H9 (cell line): ENCODE measurements around the gene CRIP2. TPM values are rescaled to one million over a fixed set of nuclear protein-coding genes. Genes with fewer than 3 reads are reported as not detected.

ENCODE experiments used
- DNase-seq: peaks from one replicate; pipeline ENCODE4 v3.0.0-alpha.2; 2017
- H2AFZ ChIP-seq: one replicate; pipeline ENCODE4 v1.6.1; 2013; ENCODE audit warnings: mild to moderate bottlenecking, low read length, control low read depth, moderate library complexity
- H2AK5ac ChIP-seq: 2 replicates; pipeline ENCODE4 v1.6.1; 2013; ENCODE audit warnings: low read length, control low read depth, mixed read lengths; ENCODE audit not compliant: insufficient read length
- H2BK120ac ChIP-seq: one replicate; pipeline ENCODE4 v1.6.1; 2013; ENCODE audit warnings: low read depth, mild to moderate bottlenecking, low read length, control low read depth, inconsistent platforms; ENCODE audit not compliant: poor library complexity, severe bottlenecking
- H2BK12ac ChIP-seq: 2 replicates; pipeline ENCODE4 v1.6.1; 2013; ENCODE audit warnings: low read length, control low read depth, mixed read lengths, low read depth; ENCODE audit not compliant: insufficient read length
- H2BK15ac ChIP-seq: 2 replicates; pipeline ENCODE4 v1.6.1; 2013; ENCODE audit warnings: low read depth, low read length, control low read depth
- H2BK20ac ChIP-seq: one replicate; pipeline ENCODE4 v1.6.1; 2013; ENCODE audit warnings: low read depth, mild to moderate bottlenecking, low read length, control low read depth, inconsistent platforms; ENCODE audit not compliant: poor library complexity, severe bottlenecking
- H2BK5ac ChIP-seq: 2 replicates; pipeline ENCODE4 v1.6.1; 2013; ENCODE audit warnings: low read length, control low read depth, mixed read lengths; ENCODE audit not compliant: insufficient read length
- H3K14ac ChIP-seq: 2 replicates; pipeline ENCODE4 v1.6.1; 2013; ENCODE audit warnings: low read length, control low read depth; ENCODE audit not compliant: insufficient read depth
- H3K18ac ChIP-seq: 2 replicates; pipeline ENCODE4 v1.6.1; 2013; ENCODE audit warnings: low read depth, mild to moderate bottlenecking, mixed read lengths, low read length, control low read depth; ENCODE audit not compliant: insufficient read length
- H3K23ac ChIP-seq: 2 replicates; pipeline ENCODE4 v1.6.1; 2013; ENCODE audit warnings: low read length, control low read depth, mixed read lengths, low read depth; ENCODE audit not compliant: insufficient read length
- H3K23me2 ChIP-seq: 2 replicates; pipeline ENCODE4 v1.6.1; 2013; ENCODE audit warnings: low read depth, mild to moderate bottlenecking, mixed read lengths, low read length, control low read depth; ENCODE audit not compliant: insufficient read length, poor library complexity, severe bottlenecking
- H3K27ac ChIP-seq: 2 replicates; pipeline ENCODE4 v1.5.1; 2013; ENCODE audit warnings: low read length, control low read depth, mixed read lengths, low read depth; ENCODE audit not compliant: insufficient read length
- H3K27me3 ChIP-seq: 2 replicates; pipeline ENCODE4 v1.6.1; 2013; ENCODE audit warnings: low read length, control low read depth, inconsistent platforms; ENCODE audit not compliant: insufficient read depth
- H3K4ac ChIP-seq: 2 replicates; pipeline ENCODE4 v1.6.1; 2013; ENCODE audit warnings: low read depth, mild to moderate bottlenecking, control low read depth, inconsistent platforms, low read length, moderate library complexity
- H3K4me1 ChIP-seq: 2 replicates; pipeline ENCODE4 v1.6.1; 2013; ENCODE audit warnings: low read length, control low read depth, inconsistent platforms; ENCODE audit not compliant: insufficient read depth
- H3K4me2 ChIP-seq: 2 replicates; pipeline ENCODE4 v1.6.1; 2013; ENCODE audit warnings: low read length, control low read depth, mixed read lengths; ENCODE audit not compliant: insufficient read length, insufficient read depth
- H3K56ac ChIP-seq: 2 replicates; pipeline ENCODE4 v1.6.1; 2013; ENCODE audit warnings: low read depth, mild to moderate bottlenecking, mixed read lengths, low read length, control low read depth; ENCODE audit not compliant: insufficient read length
- H3K79me1 ChIP-seq: 2 replicates; pipeline ENCODE4 v1.6.1; 2013; ENCODE audit warnings: low read depth, mild to moderate bottlenecking, moderate library complexity, low read length, control low read depth, inconsistent platforms; ENCODE audit not compliant: insufficient read depth, poor library complexity, severe bottlenecking
- H3K79me2 ChIP-seq: 2 replicates; pipeline ENCODE4 v1.6.1; 2013; ENCODE audit warnings: low read length, control low read depth, inconsistent platforms; ENCODE audit not compliant: insufficient read depth
- H3K9ac ChIP-seq: 2 replicates; pipeline ENCODE4 v1.6.1; 2013; ENCODE audit warnings: low read length, control low read depth, mixed read lengths; ENCODE audit not compliant: insufficient read length; ENCODE audit errors: extremely low read depth
- H3K9me3 ChIP-seq: one replicate; pipeline ENCODE4 v1.6.1; 2013; ENCODE audit warnings: low read depth, low read length, inconsistent platforms; ENCODE audit not compliant: control insufficient read depth
- H3T11ph ChIP-seq: one replicate; pipeline ENCODE4 v1.6.1; 2013; ENCODE audit warnings: mild to moderate bottlenecking, low read length, control low read depth, inconsistent platforms
- H4K20me1 ChIP-seq: one replicate; pipeline ENCODE4 v1.6.1; 2013; ENCODE audit not compliant: control insufficient read depth, insufficient read length, insufficient read depth
- H4K5ac ChIP-seq: 2 replicates; pipeline ENCODE4 v1.6.1; 2013; ENCODE audit warnings: low read depth, mild to moderate bottlenecking, mixed read lengths, low read length, control low read depth; ENCODE audit not compliant: insufficient read length
- H4K8ac ChIP-seq: replicated peaks from 2 replicates; pipeline ENCODE4 v1.6.1; 2013; ENCODE audit warnings: low read length, control low read depth, mixed read lengths, low read depth; ENCODE audit not compliant: insufficient read length
- H4K91ac ChIP-seq: 2 replicates; pipeline ENCODE4 v1.6.1; 2013; ENCODE audit warnings: low read depth, mild to moderate bottlenecking, moderate library complexity, mixed read lengths, low read length, control low read depth; ENCODE audit not compliant: insufficient read length
- H3K27ac Mint-ChIP-seq, 3 experiments: 2 replicates in 2 of 3; 3 replicates in 1 of 3; pipeline ENCODE4 v1.8.0; 2020 to 2021; ENCODE audit warnings: mixed read lengths in 3 of 3, mild to moderate bottlenecking in 1 of 3, moderate library complexity in 1 of 3
- H3K27me3 Mint-ChIP-seq: 2 replicates; pipeline ENCODE4 v1.8.0; 2021; ENCODE audit warnings: low read depth, mild to moderate bottlenecking, moderate library complexity, mixed read lengths
- H3K36me3 Mint-ChIP-seq, 3 experiments: 2 replicates in 2 of 3; 3 replicates in 1 of 3; pipeline ENCODE4 v1.8.0; 2020 to 2021; ENCODE audit warnings: low read depth in 3 of 3, mixed read lengths in 3 of 3; ENCODE audit not compliant: insufficient read depth in 1 of 3
- H3K4me1 Mint-ChIP-seq, 2 experiments: 2 replicates each; pipeline ENCODE4 v1.8.0; 2020; ENCODE audit warnings: mixed read lengths in 2 of 2
- H3K4me3 Mint-ChIP-seq, 2 experiments: 2 replicates in 1 of 2; 3 replicates in 1 of 2; pipeline ENCODE4 v1.8.0; 2020 to 2021; ENCODE audit warnings: mild to moderate bottlenecking in 2 of 2, mixed read lengths in 2 of 2, moderate library complexity in 1 of 2
- H3K9me3 Mint-ChIP-seq, 2 experiments: 2 replicates in 1 of 2; 3 replicates in 1 of 2; pipeline ENCODE4 v1.8.0; 2020; ENCODE audit warnings: mild to moderate bottlenecking in 2 of 2, mixed read lengths in 2 of 2, moderate library complexity in 1 of 2
- CTCF ChIP-seq: fragments of 200-600 bp; sonication (generic); conservative IDR thresholded peaks from 3 replicates; pipeline ENCODE4 v1.8.0; 2021; ENCODE audit warnings: antibody characterized with exemption, mild to moderate bottlenecking
- WGBS: extraction: QIAGEN DNeasy Blood & Tissue Kit; methylation state at CpG from one replicate; pipeline ENCODE4 v1.1.7; 2013; ENCODE audit warnings: missing lambda C conversion rate, low lambda C conversion rate, mixed read lengths; ENCODE audit not compliant: insufficient read length; ENCODE audit errors: extremely low coverage; 5-methylcytosine and 5-hydroxymethylcytosine counted together
- total RNA-seq: library from RNA; stranded (reverse); gene quantifications from 2 replicates; pipeline ENCODE4 v1.2.1, GENCODE V29; 2021

Gene CRIP2
- total RNA-seq, 1 experiment from 2014 or later, result 5.7 TPM

GRCh38 chr14:105467942-105468471 lies 6.6 kb upstream of the CRIP2 start:
- Histone ChIP-seq H3K27ac (no peak overlapping the region), H3K9ac (no peak overlapping the region), H2BK5ac (no peak overlapping the region), H4K5ac (no peak overlapping the region), H3K27me3 (no peaks in the 10 kb centered on the region), H2BK12ac (no peak overlapping the region), H2AK5ac (no peak overlapping the region), H3K4me1 (no peaks in the 10 kb centered on the region; the same call in 1 of the 2 replicates), H3K23ac (no peak overlapping the region), H3K9me3 (no peaks in the 10 kb centered on the region), H4K20me1 (no peaks in the 10 kb centered on the region), H3K79me1 (no peaks in the 10 kb centered on the region), H3K18ac (no peak overlapping the region), H3K79me2 (no peaks in the 10 kb centered on the region), H3K14ac (no peak overlapping the region), H3K4ac (no peak overlapping the region), H3K23me2 (no peaks in the 10 kb centered on the region), H3T11ph (no peak overlapping the region), H2AFZ (no peak overlapping the region), H2BK20ac (no peak overlapping the region), H4K91ac (no peak overlapping the region), H3K56ac (no peak overlapping the region), H2BK120ac (no peak overlapping the region), H4K8ac (no peak overlapping the region), H2BK15ac (no peak overlapping the region), H3K4me2 (no peak overlapping the region)
- Mint-ChIP-seq H3K36me3 (peaks cover 8 to 20% (median 18%) of the 10 kb centered on the region in 3 experiments; a peak in 6 of 7 replicates), H3K4me3 (no peak overlapping the region), H3K27ac (no peak overlapping the region), H3K9me3 (no peaks in the 10 kb centered on the region), H3K27me3 (no peaks in the 10 kb centered on the region), H3K4me1 (peaks cover 2 to 9% of the 10 kb centered on the region in 2 experiments; a peak in 2 of 4 replicates)
- no peak for TF ChIP-seq CTCF
- DNase-seq, result no peak
- no CpG with 5 or more reads among the region's 22 CpGs for WGBS
